NCI-H128 (cell line): Measurements from ENCODE around the gene RTN4.

Experiments used
- DNase-seq: peaks from one replicate; lab custom pipeline; 2025; ENCODE audit not compliant: unreplicated experiment; lab: John Stamatoyannopoulos, UW

Gene RTN4

DNA sequence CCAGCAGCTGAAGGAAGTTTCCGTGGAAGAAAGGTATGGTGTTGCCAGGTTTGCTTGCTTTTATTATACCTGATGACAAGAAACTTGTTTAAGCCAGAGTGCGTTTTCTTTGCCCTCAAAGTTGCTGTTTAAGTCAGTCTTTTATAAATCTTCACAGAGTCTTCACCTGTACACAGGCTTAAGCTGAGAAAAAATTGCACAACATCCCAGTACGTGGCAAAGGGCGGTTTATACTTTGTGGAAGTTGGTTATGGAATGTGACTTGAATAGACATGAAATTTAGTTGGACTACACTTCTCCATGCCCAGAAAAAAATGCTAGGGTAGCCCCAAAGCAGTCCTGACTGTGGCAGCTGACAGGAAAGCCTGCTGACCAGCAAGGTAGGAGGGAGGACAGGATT, 121.5 kb downstream of the RTN4 start:
- no peak for DNase-seq

GRCh38 chr2:54927751-54928615, 122.3 kb downstream of the RTN4 start:
- DNase-seq = no peak

GRCh38 chr2:54927085-54927750, 123.0 kb downstream of the RTN4 start:
- no peak for DNase-seq

GRCh38 chr2:54925022-54925421, 125.2 kb downstream of the RTN4 start:
- no peak for DNase-seq

DNA sequence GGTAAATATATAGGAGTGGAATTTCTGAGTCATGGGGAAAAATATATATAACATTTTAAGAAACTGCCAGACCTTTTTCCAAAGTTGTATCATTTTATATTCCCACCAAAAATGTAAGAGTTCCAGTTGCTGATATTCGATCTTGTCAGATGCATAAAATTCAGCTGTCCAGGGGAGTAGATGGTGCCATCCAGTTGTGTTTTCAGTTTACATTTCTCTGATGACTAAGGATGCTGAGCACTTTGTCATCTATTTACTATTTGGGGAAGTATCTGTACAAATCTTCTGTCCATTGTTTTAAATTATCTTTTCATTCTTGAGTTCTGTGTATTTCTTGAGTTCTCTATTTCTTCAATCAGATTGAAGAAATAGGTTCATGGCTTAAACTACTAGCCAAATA, 126.1 kb downstream of the RTN4 start:
- DNase-seq = no peak
